ENCODE measurements around the gene NLGN1.

The NLGN1 gene

DNA sequence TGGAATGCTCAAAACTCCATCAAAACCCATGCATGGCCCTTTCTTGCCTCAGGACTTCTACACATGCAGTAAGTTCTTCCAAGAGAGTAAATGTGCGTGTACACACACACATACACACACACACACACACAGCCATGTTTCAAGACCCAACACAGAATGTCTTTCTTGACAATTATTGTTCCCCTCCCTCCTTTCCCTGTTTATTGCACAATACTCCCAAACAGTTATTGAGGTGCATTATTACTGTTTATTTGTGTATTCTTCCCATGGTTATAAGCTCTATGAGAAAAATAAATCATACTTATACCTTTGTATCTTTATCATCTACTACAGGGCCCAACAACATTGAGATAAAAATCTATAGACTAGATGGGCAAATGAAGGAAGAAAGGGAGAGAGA is 937.8 kb downstream of the NLGN1 start:
- TF ChIP-seq, protein P1, sequence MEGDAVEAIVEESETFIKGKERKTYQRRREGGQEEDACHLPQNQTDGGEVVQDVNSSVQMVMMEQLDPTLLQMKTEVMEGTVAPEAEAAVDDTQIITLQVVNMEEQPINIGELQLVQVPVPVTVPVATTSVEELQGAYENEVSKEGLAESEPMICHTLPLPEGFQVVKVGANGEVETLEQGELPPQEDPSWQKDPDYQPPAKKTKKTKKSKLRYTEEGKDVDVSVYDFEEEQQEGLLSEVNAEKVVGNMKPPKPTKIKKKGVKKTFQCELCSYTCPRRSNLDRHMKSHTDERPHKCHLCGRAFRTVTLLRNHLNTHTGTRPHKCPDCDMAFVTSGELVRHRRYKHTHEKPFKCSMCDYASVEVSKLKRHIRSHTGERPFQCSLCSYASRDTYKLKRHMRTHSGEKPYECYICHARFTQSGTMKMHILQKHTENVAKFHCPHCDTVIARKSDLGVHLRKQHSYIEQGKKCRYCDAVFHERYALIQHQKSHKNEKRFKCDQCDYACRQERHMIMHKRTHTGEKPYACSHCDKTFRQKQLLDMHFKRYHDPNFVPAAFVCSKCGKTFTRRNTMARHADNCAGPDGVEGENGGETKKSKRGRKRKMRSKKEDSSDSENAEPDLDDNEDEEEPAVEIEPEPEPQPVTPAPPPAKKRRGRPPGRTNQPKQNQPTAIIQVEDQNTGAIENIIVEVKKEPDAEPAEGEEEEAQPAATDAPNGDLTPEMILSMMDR (IDR thresholded peaks at IDR 0.05; ENCODE audit: insufficient read depth, low read length, poor library complexity, severe bottlenecking): no peak
- H3K36me3 ChIP-seq (ENCODE audit: control insufficient read depth, insufficient read depth, low read length): no peaks in the 10 kb centered on the region
- H3K4me3 ChIP-seq (replicated peaks; ENCODE audit: low read depth, low read length): no peak overlapping the region
- DNase-seq (ENCODE audit: extremely low read depth, insufficient read length): no peak
- no peaks in the 10 kb centered on the region for H3K27me3 ChIP-seq (replicated peaks; ENCODE audit: control insufficient read depth, insufficient read depth, low read length)

DNA sequence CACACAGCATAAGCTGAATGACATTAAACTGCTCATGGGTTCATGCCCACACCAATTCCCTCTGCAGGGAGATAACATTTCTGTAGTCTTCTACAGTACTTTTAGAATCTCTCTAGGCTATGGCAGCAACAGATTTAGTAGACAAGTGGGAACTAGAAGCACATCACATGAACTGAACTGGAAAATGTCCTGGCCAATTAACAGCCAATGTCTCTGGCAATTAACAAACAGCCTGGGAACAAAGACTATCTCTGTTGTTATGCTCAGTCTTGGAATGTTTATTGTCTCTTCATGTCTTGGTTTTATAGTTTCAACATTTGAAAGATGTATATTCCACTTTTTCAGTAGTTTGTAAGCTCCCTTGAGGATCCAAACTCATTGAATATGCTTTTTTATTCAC is 938.4 kb downstream of the NLGN1 start:
- DNase-seq (ENCODE audit: extremely low read depth, insufficient read length): no peak
- TF ChIP-seq, protein P1 (IDR thresholded peaks at IDR 0.05; ENCODE audit: insufficient read depth, low read length, poor library complexity, severe bottlenecking): no peak
- no peaks in the 10 kb centered on the region for H3K36me3 ChIP-seq (ENCODE audit: control insufficient read depth, insufficient read depth, low read length)
- H3K27me3 ChIP-seq (replicated peaks; ENCODE audit: control insufficient read depth, insufficient read depth, low read length): no peaks in the 10 kb centered on the region
- H3K4me3 ChIP-seq (replicated peaks; ENCODE audit: low read depth, low read length): no peak overlapping the region

Data from GM06990 (cell line).